Measurements from ENCODE around the gene THRB.

THRB gene

GRCh38 chr3:24487325-24488262 lies 7.1 kb downstream of the THRB start:
- no peak for DNase-seq (ENCODE audit: low read depth)

DNA sequence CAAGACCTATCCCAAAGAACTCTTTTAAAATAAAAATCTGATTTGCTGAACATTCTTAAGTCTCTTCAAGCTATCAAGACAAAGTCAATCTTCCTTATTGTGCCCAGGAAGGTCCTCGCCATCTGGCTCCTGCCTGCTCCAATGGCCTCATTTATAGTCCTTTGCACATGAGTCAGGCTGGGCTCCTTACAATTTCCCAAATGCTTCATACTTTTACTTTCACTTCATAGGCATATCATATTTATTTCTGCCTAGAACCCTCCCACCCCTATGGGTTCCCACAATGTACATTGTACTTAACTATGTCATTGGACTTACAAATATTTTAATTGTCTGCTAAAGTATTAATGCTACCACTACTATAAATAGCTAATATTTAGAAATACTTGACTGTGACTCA lies 9.1 kb downstream of the THRB start:
- no peak for DNase-seq (ENCODE audit: low read depth)

DNA sequence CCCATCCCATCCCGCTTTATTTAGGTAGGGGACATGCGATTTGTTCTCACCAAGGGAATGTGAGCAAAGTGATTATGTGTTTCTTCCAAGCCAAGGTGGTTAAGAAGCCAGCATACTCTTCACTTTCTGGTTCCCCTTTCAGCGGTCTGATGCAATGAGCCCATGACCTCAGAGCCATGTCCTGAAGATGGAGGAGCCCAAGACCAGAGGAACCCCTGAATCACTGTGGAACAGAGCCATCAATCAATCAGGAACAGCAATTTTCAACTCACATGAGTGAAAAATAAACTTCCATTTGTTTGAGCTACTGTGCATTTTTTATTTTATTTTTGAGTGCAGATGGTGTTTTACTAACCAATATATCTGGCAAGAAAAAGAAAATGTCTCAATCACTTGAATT lies 10.8 kb downstream of the THRB start:
- DNase-seq (ENCODE audit: low read depth): no peak

GRCh38 chr3:24482096-24482705 lies 12.4 kb downstream of the THRB start:
- no peak for DNase-seq (ENCODE audit: low read depth)

- no peak for DNase-seq (ENCODE audit: low read depth)
These were observed 13.5 kb downstream of the THRB start for GRCh38 chr3:24481193-24481592.

DNA sequence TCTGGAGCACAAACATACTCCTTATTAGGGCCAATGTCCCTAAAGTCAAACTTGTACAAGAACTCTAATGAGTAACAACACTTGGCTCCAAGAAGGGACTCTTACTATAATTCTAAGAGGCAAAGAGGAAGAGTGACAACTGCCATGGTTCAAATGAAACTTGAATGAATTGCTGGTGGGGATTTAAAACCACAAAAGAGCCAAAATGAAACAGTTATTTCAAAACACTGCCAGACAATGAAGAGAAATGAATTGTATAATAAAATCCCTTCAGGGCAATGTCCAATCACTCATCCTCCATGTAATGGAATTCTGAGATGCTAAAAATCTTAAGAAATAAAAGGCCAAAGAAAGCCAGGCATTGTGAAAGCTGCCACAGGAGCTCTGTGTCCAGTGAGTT lies 14.2 kb downstream of the THRB start:
- DNase-seq (ENCODE audit: low read depth): no peak

- DNase-seq (ENCODE audit: low read depth): no peak
These were observed 14.8 kb downstream of the THRB start for GRCh38 chr3:24479816-24480215.

- no peak for DNase-seq (ENCODE audit: low read depth)
These were observed 17.6 kb downstream of the THRB start for GRCh38 chr3:24476871-24477656.

DNA sequence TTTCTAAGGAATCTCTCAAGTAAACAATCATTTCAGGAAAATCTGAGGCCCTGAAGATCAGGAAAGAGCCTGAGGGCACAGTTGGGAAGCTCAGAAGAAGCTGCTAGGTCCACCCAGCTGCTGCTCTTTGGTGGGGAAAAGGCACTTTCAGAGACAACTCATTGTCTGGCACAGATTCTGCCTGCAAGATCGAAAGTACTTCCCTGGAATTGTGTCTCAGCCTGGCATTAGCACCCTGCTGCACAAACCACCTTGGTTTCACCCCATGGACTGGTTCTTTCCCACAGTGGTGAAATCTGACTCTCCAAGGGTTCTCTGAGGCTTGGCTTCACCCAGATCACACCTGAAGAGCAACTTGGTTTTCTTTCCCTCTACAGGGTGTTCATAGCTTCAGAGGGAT lies 18.7 kb downstream of the THRB start:
- no peak for DNase-seq (ENCODE audit: low read depth)

DNA sequence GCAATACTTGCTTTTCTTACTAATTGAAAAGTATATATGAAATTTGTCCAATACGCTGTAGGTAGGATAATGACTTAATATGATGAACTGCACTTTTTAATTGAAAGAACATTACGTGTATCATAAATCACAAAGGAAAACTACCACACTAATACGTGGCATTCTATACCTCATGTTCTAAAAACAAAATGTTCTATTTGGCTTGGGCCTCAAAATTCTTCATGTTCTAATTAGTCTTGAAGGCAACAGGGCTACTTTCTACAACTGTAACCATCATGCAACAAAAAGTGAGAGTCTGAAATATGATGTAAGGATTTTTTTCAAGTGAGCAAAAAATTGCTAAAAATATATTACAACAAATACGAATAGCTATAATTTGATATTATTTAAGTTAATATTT lies 19.8 kb downstream of the THRB start:
- DNase-seq (ENCODE audit: low read depth): no peak

GRCh38 chr3:24472358-24472757 lies 22.3 kb downstream of the THRB start:
- no peak for DNase-seq (ENCODE audit: low read depth)

- no peak for DNase-seq (ENCODE audit: low read depth)
These were observed 23.2 kb downstream of the THRB start for GRCh38 chr3:24471486-24471885.

DNA sequence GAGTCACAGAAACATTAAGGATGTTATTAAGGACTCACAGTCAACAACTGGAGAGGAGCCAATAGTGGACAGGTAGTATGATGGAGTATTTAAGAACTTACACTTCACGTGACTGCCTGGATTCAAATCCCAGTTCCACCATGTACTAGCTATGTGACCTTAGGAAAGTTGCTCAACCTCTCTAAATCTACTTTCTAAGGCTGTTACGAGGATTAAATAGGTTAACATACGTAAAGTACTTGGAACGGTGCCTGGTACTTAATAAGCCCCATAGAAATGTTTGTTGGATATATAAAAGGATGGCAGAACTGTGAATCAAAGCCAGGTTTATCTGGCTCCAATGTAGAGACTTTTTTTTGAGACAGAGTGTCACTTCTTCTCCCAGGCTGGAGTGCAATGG lies 24.4 kb downstream of the THRB start:
- no peak for DNase-seq (ENCODE audit: low read depth)

DNA sequence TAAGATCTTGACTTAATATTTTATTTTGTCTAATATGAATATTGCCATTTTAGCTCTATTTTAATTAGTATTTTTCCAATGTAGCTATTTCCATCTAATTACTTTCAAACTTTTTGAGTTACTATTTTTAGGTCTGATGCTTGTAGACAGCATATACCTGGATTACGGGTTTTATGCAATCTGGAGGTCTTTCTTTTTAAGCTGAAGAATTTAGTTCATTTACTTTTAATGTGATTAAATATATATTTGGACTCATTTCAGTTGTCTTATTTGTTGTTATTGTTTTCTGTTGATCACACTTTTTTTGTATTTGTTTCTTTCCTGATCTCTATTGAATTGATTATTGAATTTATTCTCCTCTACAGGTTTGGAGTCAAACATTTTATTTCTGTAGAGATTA lies 30.3 kb downstream of the THRB start:
- DNase-seq (ENCODE audit: low read depth): no peak

DNA sequence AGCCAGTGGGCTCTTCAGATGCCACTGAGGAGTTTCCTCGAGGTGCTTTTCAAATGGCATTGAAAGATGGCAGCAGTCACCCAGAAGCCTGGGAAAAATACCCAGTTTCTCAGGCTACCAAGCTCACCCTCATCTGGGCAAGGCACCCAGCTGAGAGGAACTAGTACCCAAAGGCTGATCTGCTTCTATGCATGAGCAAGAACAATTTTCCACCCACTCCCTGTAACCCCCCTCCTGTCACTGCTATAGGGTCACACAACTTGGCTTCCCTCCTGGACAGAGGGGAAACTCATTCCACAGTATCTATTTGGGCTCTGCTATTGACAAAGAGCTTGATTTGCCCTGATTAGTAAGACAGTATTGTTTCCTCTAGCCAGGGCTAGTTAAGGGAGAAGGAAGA lies 31.9 kb downstream of the THRB start:
- DNase-seq (ENCODE audit: low read depth): no peak

DNA sequence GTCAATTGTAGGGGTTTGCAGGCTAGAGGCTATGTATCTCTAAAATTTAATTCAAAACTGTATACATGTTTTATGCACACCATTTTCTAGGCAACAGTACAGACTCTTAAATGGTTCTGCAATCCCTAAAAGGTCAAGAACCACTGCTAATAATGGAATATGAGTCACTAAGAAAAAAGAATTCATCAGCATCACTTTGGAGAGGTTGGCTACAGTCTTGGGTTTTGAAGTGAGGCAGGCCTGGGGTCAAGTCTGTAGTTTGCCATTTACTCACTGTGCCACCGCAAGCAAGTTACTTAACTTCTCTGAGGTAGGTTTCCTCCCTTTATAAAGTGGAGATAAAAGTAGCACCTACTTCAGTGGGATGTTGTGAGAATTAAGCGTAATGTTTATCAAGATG lies 33.7 kb downstream of the THRB start:
- DNase-seq (ENCODE audit: low read depth): no peak

DNA sequence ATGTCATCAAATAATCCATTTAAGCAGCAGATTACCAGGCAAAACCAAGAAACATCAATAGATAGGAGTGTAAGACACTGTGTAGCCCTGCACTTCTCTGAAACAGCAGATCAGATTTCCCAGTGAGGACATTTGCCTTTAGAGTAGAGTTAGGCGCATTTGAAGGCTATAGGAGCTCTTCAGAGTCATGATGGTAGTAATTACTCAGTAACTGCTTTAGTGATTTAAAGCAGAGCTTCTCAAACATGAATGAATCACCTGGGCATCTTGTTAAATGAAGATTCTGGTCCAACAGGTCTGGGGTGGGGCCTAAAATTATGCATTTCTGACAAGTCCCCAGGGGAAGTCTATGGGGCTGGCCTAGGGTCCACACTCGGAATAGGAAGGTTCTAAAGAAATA lies 36.9 kb downstream of the THRB start:
- no peak for DNase-seq (ENCODE audit: low read depth)

- DNase-seq (ENCODE audit: low read depth): no peak
These were observed 39.8 kb downstream of the THRB start for GRCh38 chr3:24454856-24455255.

GRCh38 chr3:24454393-24454792 lies 40.3 kb downstream of the THRB start:
- DNase-seq (ENCODE audit: low read depth): no peak

DNA sequence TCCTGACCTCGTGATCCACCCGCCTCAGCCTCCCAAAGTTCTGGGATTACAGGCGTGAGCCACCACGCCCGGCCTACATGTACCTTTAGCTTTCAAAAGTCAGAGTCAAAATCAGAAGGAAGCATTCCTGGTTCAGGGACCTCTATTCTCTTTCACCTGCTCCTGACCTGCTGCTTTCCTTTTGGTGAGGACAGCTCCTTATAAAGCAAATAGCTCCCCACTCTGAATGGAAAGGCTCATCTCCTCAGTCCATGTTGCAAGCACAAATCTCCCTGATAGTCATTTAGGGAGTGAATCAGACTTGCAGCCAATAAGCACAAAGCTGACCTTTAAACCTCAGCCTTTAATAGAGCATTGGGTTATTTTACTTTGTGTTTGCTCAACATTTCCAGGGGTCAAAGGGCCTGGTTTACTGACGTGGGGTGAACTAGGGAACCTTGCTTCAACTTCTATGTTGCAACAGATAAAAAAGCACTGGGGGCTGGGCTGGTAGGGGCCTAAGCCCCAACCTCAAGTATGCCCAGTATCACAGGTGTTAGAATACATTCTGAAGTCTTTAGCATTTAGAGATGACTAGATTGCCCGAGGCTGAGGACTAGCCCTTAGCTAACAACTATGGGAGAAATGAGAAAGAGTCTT lies 43.1 kb downstream of the THRB start:
- DNase-seq (ENCODE audit: low read depth): no peak

DNA sequence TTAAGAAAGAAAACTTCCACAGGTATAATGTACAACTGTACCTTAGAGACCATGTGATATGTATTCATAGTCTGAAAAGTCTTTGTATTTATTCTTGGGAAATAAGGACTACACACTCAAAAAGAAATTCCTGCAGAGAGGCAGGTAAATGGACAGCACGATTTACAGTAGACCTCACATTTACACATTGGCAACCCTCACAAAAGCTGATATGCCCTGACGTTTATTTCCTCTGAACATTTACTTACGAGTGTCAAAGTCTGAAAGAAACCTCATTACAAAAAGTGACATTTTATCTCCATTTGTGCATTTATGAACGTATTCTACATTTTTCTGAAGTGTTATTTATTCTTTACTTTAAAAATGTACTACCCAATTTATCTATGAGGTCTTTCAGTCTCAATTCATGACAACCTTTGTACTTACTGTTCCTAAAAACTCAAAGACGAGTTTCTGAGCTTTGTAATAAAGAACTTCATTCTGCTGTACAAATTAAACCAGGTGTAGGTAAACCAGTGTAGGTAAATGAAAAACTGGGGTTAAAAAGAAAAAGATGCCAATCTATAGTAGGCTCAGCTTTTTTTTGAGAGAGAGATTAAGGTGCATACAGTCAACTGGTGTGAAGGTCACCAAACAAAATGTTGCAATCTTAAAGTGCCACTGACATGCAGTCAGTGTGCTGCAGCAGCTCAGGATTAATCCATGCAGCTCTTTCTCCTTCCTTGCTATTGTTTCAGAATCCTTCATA lies 44.3 kb downstream of the THRB start:
- no peak for DNase-seq (ENCODE audit: low read depth)

- no peak for DNase-seq (ENCODE audit: low read depth)
These were observed 46.8 kb downstream of the THRB start for GRCh38 chr3:24447836-24448235.
